HG03196 (cell line): ENCODE data around the gene CCL5.

Source experiments
- ATAC-seq: cut with Tn5 transposase; IDR thresholded peaks from one replicate; pipeline ENCODE4 v1.9.1; 2021; ENCODE audit not compliant: unreplicated experiment

The CCL5 gene

DNA sequence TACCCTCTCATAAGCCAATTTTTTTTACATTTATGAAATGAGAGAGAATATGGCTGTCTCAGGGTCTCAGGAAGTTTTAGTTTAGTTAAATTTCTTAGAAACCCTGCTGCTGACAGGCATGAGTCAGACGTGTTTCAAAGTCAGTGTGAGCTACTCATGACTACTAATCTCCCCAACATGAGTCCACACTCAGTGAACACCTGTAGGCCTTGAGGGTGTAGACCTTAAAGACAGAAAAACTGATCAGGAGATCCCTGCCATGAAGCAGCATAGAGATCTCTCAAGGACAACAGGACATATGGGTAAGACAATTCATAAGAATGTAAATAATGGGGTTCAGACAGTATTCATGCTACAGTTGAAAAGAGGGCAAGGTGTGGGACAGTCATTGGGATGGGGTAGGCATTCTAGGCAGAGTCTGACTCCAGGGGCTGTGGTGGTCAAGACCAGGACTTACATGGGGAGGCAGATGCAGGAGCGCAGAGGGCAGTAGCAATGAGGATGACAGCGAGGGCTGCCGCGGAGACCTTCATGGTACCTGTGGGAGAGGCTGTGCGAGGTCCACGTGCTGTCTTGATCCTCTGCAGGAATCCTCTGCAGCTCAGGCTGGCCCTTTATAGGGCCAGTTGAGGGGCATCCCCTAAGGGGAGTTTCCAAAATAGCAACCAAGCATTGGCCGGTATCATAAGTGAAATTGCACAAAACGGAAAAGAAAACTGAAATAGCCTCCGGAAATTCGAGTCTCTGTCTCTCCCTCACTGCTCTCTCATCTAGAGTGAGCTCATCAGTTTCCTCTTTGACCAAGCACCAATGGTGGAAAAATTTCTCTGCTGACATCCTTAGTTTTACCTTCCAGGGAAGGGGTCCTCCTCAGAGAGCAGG lies at the start of gene CCL5:
Gene CCL5 (minus strand): TSS at position 588 of the 882 bp plus-strand sequence.
- ATAC-seq = peak; percentile 88

DNA sequence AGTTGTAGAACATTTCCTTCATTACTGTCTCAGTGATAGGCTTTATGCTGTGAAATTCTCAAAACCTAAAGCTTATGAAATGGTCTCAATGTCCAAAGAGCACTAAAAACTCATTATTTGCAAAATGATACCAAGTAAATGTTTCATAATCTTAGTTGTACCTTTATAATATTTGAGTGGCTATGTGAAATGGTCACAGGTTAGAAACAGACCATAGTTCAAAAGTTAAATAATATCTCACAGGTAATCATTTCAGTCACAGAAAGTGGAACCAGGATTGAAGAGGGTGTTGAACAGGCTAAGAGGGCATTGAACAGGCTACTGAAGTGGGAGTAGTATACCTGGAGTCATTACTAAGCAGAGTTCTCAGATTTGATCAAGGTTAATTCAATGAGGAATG lies 47.6 kb upstream of the CCL5 start:
- ATAC-seq = no peak

DNA sequence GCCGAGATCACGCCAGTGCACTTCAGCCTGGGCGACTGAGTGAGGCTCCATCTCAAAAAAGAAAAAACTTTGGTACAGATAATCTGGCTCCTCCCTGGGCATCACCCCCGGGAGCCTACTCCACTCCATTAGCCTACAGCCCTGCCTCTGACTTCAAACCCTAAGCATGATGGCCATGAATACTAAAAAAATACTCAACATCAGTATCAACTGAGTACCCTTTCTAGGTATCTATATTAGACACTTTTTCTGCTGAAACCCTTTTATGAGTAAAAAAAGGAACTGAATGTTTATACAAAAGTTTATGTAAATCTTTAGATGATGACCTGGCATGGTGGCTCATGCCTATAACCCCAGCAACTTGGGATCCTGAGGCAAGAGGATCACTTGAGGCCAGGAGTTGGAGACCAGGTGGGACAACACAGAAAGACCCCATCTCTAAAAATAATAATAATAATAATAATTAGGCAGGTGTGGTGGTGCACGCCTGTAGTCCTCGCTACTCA lies 43.5 kb upstream of the CCL5 start:
- ATAC-seq = no peak

DNA sequence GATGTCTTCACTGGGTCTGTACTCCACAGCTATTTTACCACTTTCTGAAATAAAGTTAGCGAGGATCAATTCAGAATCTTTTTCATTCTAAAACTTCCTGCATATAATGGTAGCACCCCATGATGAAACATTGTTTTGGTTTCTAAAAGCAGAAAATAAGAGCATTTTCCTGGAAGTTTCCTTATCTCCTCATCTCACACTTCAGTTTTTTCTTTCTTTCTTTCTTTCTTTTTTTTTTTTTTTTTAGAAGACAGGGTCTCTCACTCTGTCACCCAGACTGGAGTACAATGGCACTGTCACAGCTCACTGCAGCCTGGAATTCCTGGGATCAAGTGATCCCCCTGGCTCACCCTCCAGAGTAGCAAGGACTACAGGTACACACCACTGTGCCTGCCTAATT lies 40.1 kb upstream of the CCL5 start:
- ATAC-seq = no peak

DNA sequence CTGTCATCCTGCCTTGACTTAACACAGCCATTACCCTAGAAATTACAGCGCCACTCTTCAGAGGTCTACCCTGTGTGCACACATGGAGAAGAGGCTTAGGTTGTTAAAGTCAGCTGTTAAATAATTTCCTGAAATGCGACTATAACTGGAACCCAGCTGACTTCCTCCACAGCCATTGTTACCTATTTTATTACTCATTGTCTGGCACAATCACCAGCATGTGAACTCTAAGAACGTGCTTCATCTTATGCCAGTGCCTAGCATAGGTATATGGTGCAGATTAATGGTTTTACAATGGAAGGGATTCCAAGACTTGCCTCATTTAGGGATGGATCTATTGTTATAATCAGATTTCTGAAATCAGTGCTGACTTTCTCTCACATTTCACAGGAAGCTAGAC lies 38.5 kb upstream of the CCL5 start:
- no peak for ATAC-seq

DNA sequence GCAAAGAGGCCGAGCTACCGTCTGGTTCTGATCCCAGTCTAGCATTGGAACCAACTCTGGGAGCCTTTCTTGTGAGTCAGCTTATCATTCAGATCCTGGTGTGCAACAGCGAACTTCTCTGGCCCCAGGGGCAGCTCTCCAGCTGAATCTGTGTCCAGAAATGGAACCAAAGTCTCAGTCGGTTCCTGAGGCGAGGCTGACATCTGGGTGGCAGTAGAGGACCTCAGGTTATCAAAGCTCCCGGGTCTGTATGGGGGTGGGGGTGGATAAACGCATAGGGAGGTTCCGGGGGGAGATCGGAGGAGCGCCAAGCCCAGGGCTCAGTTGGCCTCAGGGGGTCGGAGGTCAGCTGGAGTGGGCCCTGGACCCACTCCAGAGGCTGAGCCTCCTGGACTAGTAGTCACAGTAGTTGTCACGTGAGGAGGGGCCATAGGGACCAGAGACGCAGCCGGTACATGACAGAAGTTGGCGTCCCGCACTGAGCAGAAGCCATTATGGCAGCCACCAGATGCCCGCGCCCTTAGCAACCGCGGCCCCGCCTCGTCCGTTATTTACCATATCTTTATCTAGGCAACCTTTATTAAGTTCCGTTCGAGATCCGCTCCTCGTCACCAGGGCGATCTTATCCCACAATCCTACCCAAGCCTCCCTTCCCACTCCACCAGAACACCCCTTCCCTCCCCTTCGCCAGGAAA lies 37.5 kb upstream of the CCL5 start:
- ATAC-seq = no peak

DNA sequence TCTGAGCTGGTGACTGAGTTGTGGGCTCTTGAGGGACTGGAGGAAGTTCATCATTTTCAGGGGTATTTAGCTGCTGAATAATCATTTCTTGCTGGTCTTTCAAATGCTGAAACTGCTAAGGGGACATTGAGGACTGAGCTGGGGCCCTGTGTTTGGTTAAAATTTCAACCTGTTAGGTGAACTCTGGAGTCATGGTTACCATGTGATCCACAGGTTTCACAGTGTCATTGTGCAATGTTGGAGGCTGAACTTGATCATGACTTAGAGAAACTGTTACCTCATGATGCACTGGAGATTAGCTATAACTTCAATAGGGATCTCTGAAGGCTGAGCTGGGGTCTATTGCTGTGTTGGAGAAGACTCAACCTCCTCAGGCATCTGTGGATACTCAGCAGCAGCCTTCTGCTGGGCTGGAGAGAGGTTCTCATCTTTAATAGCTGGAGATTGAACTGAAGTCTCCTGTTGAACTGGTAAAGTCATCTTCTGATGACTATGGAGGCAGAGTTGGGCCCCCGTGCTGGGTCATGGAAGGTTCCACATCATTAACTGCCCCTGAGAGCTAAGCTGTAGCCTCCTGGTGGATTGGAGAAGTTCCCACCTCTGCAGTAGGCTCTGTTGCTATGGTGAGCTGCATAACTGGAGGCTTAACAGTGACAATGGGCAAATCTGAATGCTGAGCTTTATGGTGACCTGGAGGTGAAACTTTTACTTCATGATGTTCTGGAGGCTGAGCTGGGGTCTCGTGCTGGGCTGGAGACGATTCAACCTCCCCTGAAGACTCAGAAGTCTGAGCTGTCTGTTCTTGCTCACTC lies 35.2 kb upstream of the CCL5 start:
- no peak for ATAC-seq

DNA sequence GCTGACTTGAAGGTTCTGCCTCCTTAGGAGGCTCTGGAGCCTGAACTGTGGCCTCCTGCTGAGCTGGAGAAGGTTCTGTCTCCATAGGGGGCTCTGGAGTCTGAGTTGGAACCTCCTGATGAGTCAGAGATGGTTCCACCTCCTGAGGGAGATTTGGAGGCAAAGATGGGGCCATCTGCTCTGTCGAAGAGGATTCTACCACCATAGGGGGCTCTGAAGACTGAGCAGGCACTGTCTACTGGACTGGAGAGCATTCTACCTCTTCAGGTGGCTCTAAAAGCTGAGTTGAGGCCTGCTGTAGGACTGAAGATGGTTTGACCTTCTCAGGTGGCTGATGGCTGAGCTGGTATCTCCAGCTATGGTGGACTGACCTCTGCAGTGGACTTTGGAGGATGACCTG lies 34.2 kb upstream of the CCL5 start:
- ATAC-seq = no peak

DNA sequence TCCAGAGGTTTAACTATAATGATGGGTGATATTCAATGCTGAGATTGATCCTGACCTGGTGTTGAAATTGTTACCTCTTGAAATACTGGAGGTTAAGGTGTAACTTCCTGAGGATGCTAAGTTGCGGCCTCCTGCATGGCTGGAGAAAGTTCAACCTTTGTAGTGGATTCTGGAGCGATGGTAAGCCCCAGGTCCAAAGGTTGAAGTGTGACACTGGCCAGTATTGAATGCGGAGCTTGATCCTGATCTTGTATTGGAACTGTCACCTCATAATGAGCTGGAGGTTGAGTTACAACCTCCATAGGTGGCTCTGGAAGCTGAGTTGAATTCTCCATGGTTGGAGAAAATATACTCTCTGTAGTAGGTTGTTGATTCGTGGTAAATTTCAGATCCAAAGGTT lies 33.4 kb upstream of the CCL5 start:
- ATAC-seq = no peak

DNA sequence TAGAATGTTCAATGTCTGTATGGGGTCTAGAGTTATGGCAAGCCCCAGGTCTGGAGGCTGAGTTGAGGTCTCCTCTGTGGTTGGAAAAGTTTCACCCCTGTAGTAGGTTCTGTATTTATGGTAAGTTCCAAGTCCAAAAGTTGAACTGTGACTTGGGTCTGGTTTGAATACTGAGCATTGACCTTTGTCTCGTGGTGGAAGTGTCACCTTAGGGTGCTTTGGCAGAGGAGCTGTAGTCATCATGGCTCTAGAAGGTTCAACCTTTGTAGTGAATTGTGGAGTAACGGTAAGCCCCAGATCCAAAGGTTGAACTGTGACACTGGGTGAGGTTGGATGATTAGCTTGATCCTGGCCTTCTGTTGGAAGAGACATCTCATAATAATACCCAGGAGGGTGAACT lies 32.8 kb upstream of the CCL5 start:
- no peak for ATAC-seq

DNA sequence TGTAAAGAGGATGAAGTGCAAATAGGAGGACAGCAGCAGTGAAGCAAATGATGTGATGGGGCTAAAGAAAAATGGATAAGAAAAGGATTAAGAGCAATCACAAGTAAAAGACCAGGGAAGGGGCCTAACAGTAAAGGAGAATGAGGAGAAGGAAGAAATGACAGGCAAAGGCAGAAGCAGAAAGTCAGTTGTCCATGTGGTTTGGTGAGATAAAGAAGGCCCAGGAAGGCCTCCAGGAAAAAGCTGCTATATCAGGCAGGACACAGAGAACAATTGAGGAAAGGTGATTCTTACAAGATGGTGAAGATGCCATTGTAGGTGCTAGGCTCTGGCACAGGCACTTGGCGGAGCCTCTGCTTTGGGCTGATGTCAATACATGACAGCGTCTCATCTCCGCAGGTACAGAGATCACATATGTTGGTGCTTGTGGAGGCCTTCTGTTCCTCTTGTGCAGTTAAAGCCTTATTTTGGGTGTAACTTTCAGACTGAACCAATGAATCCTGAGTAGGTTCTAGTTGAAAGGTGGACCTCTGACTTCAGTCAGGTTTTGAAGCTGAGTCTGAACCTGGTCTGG lies 32.3 kb upstream of the CCL5 start:
- ATAC-seq = no peak

DNA sequence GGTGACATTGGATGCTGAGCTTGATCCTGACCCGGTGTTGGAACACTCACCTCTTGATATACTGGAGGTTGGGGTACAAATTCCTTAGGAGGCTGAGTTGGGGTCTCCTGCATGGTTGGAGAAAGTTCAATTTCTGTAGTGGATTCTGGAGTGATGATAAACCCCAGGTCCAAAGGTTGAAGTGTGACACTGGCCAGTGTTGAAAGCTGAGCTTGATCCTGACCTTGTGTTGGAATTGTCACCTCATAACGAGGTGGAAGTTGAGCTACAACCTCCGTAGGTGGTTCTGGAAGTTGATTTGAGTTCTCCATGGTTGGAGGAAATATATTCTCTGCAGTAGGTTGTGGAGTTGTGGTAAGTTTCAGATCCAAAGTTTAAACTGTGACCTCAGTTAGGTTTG lies 29.2 kb upstream of the CCL5 start:
- ATAC-seq = no peak

DNA sequence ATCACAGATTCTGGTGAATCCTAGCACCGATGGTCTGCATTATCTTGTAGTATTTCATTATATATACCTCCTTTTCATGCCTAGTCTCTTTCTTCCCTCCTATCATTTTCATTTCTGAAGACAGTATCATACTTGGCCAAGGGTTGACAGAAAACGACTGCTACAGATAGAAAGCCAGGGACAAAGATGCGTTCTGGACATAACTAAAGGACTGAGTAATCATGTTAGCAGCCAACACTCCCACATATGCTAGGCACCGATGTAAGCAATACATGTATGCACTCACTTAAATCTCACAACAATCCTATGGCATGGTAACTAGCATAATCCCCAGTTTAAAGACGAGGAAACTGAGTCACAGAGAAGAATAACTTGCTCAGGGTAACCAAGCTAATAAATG lies 27.5 kb upstream of the CCL5 start:
- ATAC-seq = no peak

DNA sequence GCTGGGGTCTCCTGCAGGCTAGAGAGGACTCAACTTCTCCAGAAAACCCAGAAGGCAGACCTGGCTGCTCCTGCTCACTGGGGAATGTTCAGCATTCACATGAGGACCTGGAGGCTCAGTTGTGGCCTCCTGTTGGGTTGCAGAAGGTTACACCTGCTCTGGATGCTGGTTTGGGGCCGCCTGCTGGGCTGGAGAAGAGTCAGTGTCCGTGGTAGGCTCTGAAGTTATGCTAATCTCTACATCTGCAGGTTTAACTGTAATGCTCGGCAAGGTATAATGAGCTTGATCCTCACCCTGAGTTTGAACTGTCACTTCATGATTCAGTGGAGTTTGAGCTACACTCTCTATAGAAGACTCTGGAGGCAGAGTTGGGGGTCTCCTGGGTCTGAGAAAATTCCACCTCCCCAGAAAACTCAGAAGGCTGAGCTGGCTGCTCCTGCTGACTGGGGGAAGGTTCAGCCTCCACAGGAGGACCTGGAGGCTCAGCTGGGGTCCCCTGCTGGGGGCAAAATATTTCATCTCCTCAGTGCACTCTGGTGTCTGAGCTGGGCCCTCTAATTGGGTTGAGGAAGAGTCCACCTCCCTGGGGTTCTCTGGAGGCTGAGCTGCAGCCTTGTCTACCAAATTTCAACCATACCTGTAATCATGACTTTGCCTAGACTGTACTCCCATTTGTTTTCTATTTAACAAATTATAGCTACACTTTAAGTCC lies 26.9 kb upstream of the CCL5 start:
- ATAC-seq = no peak

DNA sequence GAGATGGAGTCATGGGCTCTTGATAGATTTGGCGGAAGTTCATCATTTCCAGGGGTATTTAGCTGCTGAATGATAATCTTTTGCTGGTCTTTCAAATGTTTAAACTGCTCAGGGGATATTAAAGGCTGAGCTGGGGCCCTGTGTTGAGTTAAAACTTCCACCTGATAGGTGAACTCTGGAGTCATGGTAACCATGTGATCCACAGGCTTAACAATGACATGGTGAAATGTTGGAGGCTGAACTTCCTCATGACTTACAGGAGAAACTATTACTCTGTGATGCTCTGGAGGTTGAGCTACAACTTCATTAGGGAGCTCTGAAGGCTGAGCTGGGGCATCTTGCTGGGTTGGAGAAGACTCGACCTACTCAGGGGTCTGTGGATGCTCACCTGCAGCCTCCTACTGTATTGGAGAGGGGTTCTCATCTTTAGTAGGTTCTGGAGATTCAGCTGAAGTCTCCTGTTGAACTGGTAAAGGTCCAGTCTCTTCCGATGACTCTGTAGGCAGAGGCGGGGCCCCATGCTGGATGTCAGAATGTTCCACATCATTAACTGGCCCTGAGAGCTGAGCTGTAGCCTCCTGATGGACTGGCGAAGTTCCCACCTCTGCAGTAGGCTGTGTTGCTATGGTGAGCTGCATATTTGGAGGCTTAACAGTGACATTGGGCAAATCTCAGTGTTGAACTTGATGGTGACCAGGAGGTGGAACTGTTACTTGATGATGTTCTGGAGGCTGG lies 26.2 kb upstream of the CCL5 start:
- ATAC-seq = no peak

DNA sequence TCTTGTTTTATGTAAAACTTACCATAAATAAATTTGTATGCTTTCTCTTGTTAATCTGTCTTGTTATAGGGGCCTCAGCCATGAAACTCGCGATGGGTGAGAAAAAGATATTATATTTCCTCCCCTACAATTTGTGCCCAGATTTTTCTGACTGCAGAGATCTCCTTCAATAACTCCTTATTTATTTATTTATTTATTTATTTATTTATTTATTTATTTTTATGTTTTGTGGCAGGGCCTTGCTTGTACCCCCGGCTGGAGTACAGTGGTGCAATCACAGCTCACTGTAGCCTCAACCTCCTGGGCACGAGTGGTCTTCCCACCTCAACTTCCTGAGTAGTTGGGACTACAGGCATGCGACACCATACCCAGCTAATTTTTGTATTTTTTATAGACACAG lies 23.3 kb upstream of the CCL5 start:
- ATAC-seq = no peak

DNA sequence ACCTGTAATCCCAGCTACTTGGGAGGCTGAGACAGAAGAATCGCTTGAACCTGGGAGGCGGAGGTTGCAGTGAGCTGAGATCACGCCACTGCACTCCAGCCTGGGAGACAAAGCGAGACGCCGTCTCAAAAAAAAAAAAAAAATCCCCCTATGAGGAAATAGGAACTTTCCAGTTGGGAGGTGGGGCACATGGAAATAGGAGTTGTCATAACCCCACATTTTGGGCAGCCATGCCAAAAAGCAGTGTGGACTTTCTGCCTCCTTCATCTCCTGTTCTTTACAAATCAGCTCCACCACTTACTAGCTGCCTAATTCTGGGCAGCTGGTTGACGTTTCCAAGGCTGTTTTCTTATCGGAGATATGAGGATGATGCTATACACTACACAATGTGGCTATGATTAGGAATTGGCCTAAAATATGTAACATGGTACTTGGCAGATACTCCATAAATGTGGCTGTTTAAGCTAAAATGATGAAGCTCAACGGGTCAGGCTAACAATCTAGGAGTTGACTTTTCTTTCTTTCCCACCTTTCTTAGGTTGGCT lies 21.5 kb upstream of the CCL5 start:
- no peak for ATAC-seq

DNA sequence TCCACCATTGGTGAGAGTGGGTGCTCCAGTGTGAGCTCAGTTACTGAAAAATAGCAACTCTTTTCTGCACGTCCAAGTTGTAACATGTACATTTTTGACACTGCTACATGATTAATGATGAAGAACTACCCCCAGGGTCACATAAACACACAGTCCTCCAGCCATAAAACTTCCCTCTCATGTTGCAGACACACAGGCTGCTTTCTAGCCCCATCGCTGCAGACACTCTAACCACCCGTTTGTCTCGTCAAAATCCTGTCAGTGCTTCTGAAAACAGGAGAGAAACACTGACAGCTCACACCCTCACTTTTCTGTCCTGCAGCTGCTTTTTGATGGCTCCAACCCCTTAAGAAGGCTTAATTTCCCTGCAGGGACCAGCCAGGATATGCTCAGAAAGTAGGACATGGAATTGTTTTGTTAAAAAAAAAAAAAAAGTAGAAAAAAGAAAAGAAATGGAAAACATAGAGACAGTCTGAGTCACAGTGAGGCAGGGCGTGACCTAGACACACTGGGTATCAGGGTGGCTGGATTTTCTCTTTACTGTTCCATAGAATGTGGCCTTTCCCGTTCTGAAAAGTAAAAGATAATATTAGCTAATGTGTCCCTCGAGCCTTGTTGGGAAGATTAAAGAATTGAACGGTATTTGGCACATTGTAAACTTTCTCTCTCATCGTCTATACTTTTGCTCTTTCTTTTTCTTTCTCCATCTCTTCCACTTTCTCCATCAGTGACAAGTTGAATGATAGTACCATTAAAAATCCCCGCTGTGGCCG lies 20.7 kb upstream of the CCL5 start:
- ATAC-seq = no peak

DNA sequence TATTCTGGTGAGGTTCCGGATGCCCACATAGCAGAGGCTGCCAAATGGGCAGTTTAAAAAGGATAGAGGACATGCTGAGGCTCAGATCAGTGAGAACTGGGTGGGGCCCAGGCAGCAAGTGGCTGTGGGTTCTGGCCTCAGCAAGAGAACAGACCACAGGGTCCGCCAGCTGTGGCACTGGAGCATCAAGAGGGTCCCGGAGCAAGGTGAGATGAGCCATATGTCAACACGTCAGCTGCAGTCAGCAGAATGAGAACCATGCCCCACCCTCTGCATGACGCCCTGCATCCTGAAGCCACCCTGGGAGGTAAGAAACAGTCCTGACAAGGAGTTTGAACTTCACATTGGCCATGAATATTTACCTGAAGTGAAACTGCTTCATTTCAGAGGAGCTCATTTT lies 20.1 kb upstream of the CCL5 start:
- no peak for ATAC-seq
